HG02759 (cell line): ENCODE results near the gene LCN6.

ENCODE experiments used
- ATAC-seq: cut with Tn5 transposase; IDR thresholded peaks from one replicate; pipeline ENCODE4 v1.9.1; 2021; ENCODE audit warnings: mild to moderate bottlenecking, moderate library complexity; ENCODE audit not compliant: unreplicated experiment

Gene LCN6

GRCh38 chr9:136726631-136727191 is 21.6 kb downstream of the LCN6 start:
- no peak for ATAC-seq

GRCh38 chr9:136726118-136726517 is 22.2 kb downstream of the LCN6 start:
- ATAC-seq: no peak

- ATAC-seq: no peak
Measured at GRCh38 chr9:136725612-136726011, 22.7 kb downstream of the LCN6 start.

GRCh38 chr9:136724772-136725171 is 23.6 kb downstream of the LCN6 start:
- no peak for ATAC-seq

DNA sequence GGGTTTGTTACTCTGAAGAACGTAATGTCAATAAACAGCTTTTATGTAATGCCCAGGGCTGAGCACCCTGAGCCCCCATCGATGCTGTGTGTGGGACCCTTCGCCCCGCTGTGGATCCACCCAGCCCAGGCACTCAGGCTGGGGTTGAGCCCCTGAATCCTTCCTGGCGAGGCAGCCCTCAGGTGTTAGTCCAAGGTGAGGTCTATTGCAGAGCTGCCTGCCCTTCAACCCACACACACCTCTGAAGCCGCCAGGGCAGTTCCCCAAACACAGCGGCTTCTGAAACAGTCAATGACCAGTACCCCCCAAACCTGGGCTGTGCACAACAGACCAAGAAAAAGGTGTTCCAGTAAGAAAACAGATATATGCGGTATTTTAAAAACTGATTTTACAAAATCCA is 24.3 kb downstream of the LCN6 start:
- no peak for ATAC-seq

GRCh38 chr9:136723362-136723976 is 24.9 kb downstream of the LCN6 start:
- no peak for ATAC-seq

DNA sequence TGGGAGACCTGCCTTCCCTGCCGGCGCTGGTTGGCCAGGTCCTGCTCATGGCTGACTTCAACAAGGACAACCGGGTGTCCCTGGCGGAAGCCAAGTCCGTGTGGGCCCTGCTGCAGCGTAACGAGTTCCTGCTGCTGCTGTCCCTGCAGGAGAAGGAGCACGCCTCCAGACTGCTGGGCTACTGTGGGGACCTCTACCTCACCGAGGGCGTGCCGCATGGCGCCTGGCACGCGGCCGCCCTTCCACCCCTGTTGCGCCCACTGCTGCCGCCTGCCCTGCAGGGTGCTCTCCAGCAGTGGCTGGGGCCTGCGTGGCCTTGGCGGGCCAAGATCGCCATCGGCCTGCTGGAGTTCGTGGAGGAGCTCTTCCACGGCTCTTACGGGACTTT is 25.4 kb downstream of the LCN6 start:
- ATAC-seq: no peak

- ATAC-seq: no peak
Measured at GRCh38 chr9:136722093-136722968, 26.0 kb downstream of the LCN6 start.

- no peak for ATAC-seq
Measured at GRCh38 chr9:136721339-136722092, 26.8 kb downstream of the LCN6 start.

DNA sequence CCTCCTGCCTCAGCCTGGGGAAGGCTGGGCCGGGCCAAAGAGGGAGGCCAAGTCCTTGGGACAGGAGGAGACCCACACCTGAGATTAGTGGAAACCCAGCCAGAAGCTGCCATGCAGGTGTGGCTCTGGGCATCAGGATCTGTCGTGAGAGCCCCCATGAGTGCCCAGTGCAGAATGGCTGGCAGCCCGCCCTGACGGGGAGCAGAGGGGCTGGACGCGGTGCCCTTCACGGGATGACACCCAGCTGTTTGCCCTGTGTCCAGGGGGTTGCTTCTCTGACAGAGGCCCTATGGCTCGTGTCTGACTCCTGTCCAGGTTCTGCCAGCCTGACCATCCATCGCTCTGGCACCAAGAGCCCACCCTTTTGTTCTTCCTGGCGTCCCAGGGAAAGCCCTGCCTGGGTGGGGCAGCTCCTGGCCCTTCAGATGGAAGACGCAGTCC is 27.4 kb downstream of the LCN6 start:
- no peak for ATAC-seq

- no peak for ATAC-seq
Measured at GRCh38 chr9:136720251-136720897, 28.0 kb downstream of the LCN6 start.

DNA sequence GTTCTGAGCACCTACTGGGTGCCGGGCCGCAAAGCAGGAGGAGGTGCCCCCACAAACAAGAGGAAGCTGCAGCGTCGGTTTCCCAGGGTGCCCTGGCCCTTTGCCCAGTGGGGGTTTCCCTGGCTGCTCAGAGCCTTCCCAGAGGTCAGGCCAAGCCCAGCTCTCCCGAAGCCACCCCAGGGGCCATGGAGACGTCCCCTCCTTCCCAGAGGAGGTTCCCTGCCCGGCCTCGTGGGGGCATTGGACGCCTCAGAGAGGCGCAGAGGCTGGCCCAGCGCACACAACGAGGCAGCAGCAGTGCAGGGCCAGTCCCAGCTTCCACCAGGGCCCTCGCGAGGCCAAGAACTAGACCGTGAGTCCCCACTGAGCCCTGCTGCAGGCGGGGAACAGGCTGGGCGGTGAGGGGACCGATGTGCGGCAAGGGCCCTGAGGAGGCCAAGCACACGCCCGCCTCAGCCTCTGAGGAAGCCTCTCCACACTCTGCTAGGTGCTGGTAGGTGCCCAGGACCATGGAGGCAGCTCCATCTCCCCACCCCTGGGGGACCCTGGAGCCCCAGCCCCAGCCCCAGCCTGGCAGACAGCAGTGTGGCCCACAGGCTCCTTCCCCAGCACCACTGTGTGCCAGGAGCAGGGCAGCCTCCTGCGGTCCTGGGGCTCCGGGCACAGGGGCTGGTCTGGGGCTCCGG is 29.0 kb downstream of the LCN6 start:
- no peak for ATAC-seq

GRCh38 chr9:136718345-136719194 is 29.8 kb downstream of the LCN6 start:
- ATAC-seq: no peak

DNA sequence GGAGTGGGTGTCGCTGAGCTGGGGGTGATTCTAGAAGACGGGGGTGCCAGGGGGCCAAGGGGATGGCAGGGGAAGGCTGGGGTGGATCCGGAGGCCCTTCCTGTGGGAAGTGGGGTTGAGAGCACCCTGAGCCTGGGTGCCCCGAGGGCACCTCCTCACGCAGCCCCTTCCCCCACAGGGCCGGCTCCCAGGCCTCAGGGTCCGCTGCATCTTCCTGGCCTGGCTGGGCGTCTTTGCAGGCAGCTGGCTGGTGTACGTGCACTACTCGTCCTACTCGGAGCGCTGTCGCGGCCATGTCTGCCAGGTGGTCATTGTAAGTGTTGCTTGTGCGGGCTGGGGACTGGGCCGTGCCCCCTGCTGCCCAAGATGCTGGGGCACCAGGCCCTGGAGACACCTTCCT is 30.9 kb downstream of the LCN6 start:
- no peak for ATAC-seq

- no peak for ATAC-seq
Measured at GRCh38 chr9:136714893-136715274, 33.4 kb downstream of the LCN6 start.

DNA sequence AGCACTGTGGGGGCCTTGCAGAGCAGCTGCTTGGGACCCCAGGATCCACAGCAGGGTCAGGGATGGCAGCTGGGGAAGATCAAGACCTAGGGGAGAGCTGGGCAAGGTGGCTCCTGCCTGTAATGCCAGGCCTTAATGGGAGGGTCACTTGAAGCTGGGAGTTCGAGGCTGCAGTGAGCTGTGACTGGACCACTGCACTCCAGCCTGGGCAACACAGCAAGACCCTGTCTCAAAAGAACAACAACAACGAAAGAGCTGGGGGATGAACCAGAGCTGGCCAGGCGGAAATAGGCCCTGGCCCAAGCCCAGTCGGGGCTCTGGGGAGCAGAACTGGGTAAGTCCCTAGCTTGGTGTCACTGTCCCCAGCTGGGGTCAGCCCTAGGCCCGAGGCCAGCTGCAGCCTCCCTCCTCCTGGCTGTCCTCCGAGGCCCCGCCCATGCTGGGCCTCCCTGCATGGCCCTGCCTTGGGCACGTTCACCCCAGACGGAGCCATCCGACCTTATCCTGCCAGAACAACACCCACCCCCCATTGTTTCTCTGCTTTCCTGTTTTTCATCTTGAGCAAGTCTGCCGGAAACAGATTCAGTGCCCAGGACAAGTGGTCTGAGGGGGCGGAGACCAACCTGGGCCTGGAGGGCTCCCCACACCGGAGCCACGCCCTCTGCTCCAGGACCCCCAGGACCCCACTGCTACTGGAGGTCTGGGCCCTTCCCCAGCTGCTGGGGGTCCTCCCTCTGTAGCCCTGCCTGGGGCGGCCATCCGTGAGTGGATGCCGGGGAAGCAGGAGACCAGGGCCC is 34.0 kb downstream of the LCN6 start:
- ATAC-seq: no peak

GRCh38 chr9:136713550-136713949 is 34.8 kb downstream of the LCN6 start:
- ATAC-seq: no peak

GRCh38 chr9:136712690-136713544 is 35.4 kb downstream of the LCN6 start:
- no peak for ATAC-seq
